SKM-1 treated with dmso at 0.1 percent for 144 hours (cell line): ENCODE results near the gene UTY.

ENCODE experiments used
- DNase-seq: peaks from one replicate; lab custom pipeline; 2025; ENCODE audit not compliant: unreplicated experiment; lab: John Stamatoyannopoulos, UW

UTY gene

DNA sequence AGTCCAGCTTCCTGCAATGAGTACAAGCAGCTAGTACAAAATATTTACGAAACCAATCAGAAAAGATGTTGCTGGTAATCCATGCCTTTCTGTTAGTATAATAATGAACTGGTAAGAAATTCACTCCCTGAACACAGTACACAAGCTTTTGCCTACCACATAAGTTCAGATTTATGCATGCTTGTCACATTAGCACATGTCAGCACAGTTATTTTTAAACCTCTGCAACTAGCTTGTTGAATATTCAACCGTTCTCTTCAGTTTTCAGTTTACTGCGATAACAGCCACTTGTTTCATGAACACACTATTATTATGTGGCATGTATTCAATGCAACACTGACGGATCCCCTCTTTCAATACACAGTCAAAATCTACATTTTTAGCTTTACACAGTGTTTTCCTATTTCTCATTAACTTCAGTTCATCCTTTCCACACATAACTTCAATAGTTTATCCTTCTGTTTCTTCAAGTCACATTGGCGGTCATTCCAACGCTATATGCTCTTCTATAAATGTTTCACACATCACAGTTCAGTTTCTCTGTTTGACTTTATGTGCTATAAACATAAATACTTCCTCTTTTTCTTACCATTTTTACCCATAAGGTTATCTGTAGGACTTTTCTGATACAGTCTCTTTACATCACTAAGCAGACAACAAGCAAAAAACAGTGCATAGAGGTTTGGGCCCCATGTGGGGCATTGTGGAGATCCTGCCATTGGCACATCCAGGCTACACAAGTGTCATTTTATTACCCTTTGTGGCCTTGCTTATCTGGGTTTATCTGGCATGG, 62.8 kb downstream of the UTY start:
- DNase-seq: no peak

DNA sequence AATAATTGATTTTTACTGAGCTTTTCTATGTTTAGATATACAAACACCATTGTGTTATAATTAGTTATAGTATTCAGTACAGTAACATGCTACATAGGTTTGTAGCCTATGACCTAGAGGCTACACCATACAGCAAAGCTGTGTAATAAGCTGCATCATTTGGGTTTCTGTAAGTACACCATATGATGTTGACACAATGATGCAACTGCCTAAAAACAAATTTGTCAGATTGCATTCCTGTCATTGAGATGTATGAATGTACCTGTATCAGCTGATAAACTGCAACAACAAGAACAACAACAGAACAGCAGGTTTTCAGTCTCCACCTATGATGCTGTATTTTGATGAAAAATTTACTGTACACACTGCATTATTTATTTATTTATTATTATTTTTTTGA, 64.3 kb downstream of the UTY start:
- no peak for DNase-seq

DNA sequence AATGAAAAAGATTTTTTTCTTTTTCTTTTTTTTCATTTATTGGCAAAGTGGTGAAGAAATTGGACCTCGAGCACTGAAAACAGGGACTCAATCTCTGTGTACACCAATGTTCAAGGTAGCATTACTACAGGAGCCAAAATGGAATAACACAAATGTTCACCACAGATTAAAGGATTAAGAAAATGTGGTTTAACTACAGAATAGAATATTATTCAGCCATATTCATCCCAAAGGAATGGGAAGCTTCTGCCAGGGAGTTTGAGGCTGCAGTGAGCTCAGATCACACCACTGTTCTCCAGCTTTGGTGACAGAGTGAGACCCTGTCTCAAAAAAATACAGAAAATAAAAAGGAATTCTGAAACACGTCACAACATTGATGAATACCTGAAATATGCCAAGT, 81.0 kb downstream of the UTY start:
- no peak for DNase-seq

DNA sequence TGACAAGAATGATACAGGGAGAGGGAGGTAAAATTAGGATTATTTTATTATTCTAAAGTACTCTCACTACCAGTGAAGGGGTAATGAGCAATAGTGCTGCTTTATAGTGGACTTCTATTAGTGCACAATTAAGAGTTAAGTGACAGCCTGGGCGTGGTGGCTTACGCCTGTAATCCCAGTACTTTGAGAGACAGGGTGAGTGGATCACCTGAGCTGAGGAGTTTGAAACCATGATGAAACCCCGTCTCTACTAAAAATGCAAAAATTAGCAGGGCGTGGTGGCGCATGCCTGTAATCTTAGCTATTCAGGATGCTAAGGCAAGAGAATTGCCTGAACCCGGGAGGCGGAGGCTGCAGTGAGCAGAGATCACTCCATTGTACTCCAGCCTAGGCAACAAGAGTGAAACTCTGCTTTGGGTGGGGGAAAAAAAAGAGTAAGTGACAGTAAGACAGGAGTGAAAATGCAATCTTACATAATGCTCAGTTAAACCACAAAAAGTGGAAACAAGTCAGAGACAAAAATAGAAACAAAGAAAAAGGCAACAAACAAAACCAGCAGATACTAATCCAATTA, 98.6 kb downstream of the UTY start:
- peak; percentile 3 for DNase-seq

DNA sequence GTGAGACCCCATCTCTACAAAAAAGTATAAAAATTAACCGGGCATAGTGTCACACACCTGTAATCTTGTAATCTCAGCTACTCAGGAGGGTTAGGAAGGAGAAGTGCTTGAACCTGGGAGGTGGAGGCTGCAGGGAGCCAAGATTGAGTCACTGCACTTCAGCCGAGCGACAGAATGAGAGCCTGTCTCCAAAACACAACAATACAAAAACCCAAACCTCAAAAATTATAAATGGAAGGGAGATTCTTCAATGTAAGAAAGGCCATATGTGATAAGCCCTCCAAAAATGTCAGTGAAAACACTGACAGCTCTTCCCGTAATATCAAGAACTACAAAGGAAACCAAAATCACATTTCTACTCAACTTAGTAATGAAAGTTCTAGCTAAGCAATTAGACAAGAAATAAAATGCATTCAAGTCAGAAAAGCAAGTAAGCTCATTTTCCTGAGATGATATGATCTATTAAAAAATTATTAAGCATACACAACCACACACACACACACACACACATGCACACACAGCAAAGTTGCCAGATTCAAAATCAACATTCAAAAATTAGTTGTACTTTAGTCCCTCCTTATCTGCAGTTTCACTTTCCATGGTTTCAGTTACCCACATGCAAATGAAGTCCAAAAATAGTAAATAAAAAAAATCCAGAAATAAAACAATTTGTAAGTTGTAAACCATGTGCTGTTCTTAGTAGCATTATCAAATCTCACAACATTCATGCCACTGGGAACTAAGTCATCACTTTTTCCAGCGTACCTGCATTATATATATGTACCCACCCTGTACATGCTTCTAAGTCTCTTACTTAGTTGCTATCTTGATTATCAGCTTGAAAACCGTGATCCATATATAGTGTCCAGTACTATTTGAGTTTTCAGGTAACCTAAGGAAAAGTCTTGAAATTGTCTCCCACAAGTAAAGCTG, 108.7 kb downstream of the UTY start:
- DNase-seq: no peak

DNA sequence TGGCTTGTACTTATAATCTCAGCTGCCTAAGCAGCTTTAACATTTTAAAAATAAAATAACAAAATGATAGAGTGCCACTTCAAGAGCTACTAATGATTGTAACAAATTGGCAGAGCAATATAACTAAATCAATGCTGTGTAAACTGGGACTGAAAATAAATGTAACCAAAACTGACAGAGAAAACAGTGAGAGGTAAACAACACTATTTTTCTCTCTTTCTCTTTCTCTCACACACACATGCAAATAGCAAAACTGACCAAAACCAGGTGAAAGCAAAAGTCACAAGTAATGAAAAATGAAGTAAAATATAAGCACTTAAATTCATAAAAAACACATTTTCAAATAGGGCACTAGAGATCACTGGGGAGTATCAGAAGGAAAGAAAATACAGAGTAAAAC, 109.6 kb downstream of the UTY start:
- DNase-seq: no peak

DNA sequence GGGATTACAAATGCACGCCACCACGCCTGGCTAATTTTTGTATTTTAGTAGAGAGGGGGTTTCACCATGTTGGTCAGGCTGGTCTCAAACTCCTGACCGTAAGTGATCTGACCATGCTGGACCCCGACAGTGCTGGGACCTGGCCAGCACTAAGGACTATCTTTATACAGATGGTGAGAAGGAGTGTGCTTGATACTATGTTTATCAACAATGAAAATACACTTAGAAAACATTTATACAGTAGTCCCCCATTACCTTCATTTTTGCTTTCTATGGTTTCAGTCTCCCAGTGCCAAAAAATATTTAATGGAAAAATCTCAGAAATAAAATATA, 111.4 kb downstream of the UTY start:
- DNase-seq: no peak

DNA sequence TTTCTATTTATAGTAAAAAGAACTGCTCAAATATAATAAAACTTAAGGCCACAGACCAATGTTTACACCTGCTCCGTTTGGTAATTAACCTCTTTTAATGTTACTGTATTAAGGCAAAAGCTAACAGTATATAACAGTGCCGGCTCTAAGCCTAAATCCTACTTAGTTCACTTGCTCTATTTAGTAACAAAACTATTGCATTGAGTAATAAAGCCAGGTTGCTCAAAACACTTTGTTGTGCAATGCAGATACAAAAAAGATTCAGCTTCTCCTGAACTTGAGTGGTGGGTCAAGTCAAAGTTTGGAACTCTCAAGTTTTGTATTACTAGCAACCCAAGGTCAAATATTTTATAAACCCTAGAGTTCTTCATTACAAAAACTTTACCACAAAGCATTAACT, 116.2 kb downstream of the UTY start:
- peak; percentile 27 for DNase-seq

DNA sequence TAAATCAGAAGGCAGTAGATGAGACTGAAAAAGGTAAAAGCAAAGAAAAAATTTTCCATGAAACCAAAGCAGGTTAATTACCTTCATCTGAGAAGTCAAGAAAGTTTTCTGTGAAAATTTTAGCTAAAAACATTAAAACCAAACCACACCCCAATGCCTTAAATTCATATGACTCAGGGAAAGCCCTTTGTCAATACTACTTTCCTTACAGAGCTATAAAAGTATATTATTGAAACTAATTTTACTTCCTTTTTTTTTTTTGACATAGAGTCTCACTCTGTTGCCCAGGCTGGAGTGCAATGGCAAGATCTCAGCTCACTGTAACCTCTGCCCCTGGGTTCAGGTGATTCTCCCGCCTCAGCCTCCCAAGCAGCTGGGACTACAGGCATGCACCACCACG, 117.2 kb downstream of the UTY start:
- DNase-seq: no peak

DNA sequence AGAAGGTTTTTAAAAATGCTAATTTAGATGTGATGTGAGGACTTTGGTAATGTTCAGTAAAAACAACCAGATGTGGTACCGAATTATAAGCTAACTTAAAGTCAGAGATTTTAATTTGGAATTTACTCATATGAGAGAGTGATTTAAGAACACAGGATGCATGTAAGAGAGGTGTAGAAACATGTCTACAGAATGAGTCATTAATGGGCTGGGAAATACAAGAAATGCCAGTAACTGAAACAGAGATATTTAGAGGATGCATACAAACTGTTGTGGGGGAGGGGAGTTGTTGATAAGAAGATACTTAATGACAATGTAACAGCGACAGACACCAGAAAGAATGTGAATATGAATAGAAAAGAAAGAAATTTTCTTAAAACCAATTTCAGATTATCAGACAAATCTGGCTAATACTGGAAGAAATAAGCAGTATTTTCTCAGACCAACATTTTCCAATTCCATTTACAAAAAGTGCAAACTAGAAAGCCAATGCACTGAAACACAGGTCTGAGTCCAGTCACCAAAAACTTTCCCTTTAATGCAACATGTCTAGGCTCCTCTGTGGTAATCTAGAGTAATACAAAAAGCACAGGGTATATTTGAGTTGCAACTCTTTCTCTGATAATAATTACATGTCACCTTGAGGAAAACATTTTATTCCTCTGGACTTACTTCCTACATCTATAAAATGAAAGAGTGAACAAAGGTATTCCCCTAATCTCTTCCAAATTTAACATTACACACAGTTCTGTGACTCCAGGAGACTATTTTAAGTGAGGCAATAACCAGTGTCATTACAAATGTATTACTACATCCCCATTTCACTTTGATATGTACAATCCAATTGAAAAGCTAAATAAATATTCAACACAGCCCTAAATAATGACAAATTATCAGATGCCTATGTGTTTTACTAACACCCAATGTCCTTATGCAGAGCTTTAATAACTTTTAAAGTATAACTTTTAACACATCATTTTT, 117.9 kb downstream of the UTY start:
- no peak for DNase-seq

DNA sequence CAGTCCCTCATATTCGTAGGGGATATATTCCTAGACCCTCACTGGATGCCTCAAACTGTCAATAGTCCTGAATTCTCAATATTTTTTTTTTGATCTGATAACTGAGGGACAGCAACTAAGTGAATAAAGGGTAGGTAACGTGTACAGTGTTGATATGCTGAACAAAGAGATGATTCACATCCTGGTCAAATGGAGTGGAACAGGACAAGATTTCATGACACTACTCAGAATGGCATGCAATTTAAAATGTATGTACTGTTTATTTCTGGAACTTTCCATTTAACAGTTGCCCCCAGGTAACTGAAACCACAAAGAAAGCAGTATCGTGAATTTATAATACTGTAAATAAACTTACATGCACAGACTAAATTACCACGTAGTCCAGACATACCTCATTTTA, 128.4 kb downstream of the UTY start:
- no peak for DNase-seq

DNA sequence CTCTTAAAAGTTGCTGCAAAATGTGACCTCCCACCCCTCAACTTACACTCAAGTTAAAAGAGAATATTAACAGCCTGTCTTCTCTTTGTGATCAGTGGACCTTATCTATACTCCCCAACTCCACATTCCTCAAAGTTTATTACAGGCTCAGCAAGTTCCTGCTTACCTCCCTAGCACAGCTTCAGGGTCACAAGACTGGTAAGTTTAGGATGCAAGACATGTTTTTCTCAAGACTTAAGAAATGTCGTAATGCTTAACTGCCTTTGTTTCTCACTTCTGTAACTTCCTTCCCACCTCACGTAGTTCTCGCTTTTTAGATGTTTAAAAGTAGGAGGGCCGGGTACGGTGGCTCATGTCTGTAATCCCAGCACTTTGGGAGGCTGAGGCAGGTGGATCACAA, 132.7 kb downstream of the UTY start:
- DNase-seq: peak; percentile 49

DNA sequence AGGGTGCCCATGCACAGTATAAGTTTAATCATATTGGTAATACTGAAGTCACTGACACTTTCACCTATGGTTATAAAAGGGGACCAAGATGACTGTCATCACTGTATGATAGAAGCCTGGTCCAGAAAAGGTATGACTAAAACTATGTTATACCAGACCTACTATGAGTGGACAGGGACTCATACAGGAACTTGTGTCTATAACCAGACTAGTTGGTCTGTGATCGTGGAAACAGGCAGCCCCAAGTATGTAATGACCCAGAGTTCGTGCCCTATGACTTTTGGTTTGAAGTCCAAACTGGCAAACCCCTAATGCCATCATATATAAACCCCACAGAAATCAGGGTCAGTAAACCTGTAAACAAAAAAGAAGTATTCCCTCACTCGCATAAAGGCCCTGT, 134.3 kb downstream of the UTY start:
- no peak for DNase-seq

DNA sequence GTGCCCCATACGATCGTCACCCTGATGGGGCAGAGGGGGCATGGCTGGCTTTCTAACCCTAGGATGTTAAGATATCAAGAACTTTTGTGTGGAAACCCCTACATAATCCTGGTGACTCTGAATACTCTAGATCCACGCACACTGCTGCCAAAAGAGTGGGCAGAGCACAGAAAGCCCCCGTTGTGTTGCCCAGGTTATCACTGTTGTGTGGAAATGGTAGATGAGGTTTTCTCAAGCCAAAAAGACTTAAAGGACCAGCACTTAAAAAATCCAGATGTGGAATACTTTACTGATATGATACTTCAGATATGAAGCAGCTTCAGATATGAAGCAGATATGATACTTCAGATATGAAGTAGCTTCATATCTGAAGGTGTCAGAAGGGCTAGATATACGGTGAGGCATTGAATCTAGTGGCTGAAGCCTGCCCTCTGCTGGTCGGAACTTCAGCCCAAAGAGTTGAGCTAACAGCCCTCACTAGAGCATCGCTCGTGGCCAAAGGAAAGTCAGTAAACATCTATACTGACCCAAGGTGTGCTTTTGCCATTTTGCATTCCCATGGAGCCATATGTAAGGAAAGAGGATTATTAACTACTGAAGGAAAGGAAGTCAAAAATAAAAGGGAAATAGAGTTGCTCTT, 136.4 kb downstream of the UTY start:
- DNase-seq: no peak

DNA sequence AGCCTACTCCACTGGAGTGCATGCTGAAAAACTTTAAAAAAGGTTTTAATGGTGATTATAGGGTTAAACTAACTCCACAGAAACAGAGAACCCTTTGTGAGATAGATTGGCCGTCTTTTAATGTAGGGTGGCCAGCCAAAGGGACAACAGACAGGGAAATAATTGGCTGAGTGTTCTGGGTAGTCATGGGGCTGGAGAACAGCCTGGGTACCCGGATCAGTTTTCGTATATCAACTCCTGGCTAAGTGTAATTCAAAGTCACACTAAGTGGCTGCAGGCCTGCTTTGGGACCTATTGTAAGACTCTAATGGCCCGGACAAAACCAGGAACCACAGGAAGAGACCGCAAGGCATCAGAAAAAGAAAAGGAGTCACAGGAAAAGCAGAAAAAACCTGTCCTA, 139.9 kb downstream of the UTY start:
- no peak for DNase-seq

DNA sequence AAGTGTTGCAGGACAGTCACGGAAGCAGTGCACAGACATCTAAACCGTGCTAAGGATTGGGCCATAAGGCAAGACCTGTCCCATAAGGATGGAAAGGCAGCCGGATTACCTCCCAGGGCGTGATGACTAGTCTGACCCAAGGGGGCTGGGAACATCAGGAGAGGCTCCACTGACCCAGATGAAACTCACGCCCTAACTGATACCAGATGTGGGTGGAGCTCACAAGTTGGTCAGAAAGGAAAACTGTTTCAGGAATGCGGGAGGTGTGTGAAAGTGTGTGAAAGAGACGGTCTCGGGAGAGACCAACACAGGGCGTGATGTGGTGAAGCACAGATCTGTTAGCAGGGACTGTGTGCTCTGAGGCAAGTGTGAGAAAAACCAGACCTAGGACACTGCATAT, 140.5 kb downstream of the UTY start:
- DNase-seq: no peak

DNA sequence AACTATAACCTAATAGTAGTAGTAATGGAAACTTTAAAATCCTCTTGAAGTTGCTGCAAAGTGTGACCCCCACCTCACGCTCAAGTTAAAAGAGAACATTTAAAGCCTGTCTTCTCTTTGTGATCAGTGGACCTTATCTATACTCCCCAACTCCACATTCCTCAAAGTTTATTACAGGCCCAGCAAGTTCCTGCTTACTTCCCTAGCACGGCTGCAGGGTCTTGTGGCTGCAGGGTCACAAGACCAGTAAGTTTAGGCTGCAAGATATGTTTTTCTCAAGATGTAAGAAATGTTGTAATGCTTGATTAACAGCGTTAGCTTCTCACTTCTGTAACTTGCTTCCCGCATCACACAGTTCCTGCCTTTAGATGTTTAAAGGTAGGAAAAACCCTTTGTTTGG, 141.1 kb downstream of the UTY start:
- no peak for DNase-seq

DNA sequence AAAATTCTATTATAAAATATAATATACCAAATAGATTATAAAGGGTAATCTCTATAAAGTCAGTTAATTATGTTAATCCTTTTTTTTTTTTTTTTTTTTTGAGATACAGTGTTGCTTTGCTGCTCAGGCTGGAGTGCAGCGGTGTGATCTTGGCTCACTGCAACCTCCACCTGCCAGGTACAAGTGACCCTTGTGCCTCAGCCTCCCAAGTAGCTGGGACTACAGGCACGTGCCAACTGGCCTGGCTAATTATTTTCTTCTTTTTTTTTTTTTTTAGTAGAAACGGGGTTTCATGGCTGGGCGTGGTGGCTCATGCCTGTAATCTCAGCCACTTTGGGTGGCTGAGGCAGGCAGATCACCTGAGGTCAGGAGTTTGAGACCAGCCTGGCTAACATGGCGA, 141.9 kb downstream of the UTY start:
- no peak for DNase-seq

DNA sequence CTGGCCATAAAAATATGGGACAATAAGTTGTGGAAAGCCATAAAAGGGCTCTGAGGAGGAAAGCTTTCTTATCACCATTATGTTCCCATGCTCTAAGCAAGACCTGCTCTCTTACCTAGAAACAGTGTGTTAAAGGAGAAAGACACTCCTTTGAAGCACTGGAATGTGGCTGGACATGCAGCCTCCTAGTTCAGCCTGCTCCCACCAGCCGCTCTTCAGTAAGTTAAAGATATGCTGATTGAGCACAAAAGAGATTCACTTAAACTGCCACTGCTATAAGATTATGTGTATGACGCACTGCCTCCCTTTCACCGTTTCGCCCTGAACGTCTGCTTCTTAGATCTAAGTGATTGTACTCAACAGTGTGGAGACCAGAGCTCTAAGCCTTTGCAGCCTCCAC, 146.0 kb downstream of the UTY start:
- DNase-seq: no peak

DNA sequence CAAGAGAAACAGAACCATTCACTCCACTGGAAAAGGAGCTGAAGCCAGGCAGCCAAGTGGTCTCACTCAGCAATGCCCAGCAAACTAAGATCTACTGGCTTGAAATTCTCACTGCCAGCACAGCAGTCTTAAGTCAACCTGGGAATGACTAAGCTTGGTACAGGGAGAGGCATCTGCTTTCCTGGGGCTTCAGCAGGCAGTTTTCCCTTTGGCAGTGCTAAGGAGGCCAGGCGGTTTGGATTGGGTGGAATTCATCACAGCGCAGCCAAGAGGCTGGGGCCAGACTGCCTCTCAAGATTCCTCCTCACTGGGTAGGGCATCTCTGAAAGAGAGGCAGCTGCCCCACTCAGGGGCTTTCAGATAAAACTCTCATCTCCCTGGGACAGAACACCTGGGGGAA, 149.2 kb downstream of the UTY start:
- DNase-seq: no peak
